A673 (cell line): ENCODE data around the gene OR10P1. TPM values are rescaled to one million over a fixed set of nuclear protein-coding genes. Genes with fewer than 3 reads are reported as not detected.

ENCODE experiments used
- BruUV-seq: library from RNA; stranded (reverse); fragments of 400-500 nt; replicated peaks from 2 replicates; lab custom pipeline; 2021; lab: Mats Ljungman, UMichigan
- CTCF ChIA-PET: fragments of 300-600 bp; sonication (Branson Sonifier 250); formaldehyde crosslinking; loops from one replicate; lab custom pipeline; 2022; ENCODE audit warnings: antibody characterized with exemption; lab: Charles Lee
- POLR2A ChIA-PET: fragments of 300-600 bp; sonication (Branson Sonifier 250); formaldehyde crosslinking; loops from one replicate; lab custom pipeline; 2022; ENCODE audit warnings: antibody characterized with exemption; ENCODE audit not compliant: low non-redundant PET; lab: Charles Lee
- DNase-seq: peaks from one replicate; pipeline ENCODE4 v3.0.0-alpha.2; 2015; ENCODE audit warnings: low spot score
- H3K27ac ChIP-seq: fragments of 200-600 bp; sonication (generic); 2 replicates; pipeline ENCODE4 v1.5.1; 2016; ENCODE audit warnings: mixed run types, low read depth, mild to moderate bottlenecking, mixed read lengths, antibody characterized with exemption, low read length; ENCODE audit not compliant: poor library complexity, severe bottlenecking
- H3K27me3 ChIP-seq: fragments of 200-600 bp; sonication (generic); replicated peaks from 2 replicates; pipeline ENCODE4 v1.6.1; 2017; ENCODE audit warnings: mixed run types, low read depth, mild to moderate bottlenecking, mixed read lengths, antibody characterized with exemption, low read length; ENCODE audit not compliant: insufficient read depth, poor library complexity
- H3K36me3 ChIP-seq: fragments of 200-600 bp; sonication (generic); 2 replicates; pipeline ENCODE4 v1.6.1; 2016; ENCODE audit warnings: mixed run types, mild to moderate bottlenecking, mixed read lengths, antibody characterized with exemption, low read length; ENCODE audit not compliant: insufficient read depth, poor library complexity, severe bottlenecking
- H3K4me1 ChIP-seq: fragments of 200-600 bp; sonication (generic); 2 replicates; pipeline ENCODE4 v1.6.1; 2017; ENCODE audit warnings: mixed run types, mild to moderate bottlenecking, mixed read lengths, antibody characterized with exemption, low read length; ENCODE audit not compliant: insufficient read depth, poor library complexity, severe bottlenecking
- H3K4me3 ChIP-seq: fragments of 200-600 bp; sonication (generic); 2 replicates; pipeline ENCODE4 v1.5.1; 2016; ENCODE audit warnings: low read depth, mixed run types, mild to moderate bottlenecking, mixed read lengths, low read length; ENCODE audit not compliant: poor library complexity, severe bottlenecking
- H3K9me3 ChIP-seq: fragments of 200-600 bp; sonication (generic); 2 replicates; pipeline ENCODE4 v1.6.1; 2016; ENCODE audit warnings: mixed run types, low read depth, mild to moderate bottlenecking, mixed read lengths, antibody characterized with exemption, low read length; ENCODE audit not compliant: poor library complexity, severe bottlenecking
- CTCF ChIP-seq: fragments of 300-800, 200-600 bp; sonication (generic); conservative IDR thresholded peaks from 2 replicates; pipeline ENCODE4 v1.5.1; 2017; ENCODE audit warnings: low read depth, mild to moderate bottlenecking, antibody characterized with exemption, low read length, moderate library complexity, mixed read lengths
- EZH2 ChIP-seq: fragments of 200-600 bp; sonication (generic); IDR thresholded peaks from 2 replicates; pipeline ENCODE4 v1.6.1; 2017; ENCODE audit warnings: borderline replicate concordance, low read depth, mild to moderate bottlenecking, mixed read lengths, antibody characterized with exemption, low read length; ENCODE audit not compliant: poor library complexity, severe bottlenecking
- intact Hi-C: fragments of 100-400 bp; cut with micrococcal nuclease; formaldehyde crosslinking; loops from one replicate; pipeline ENCODE4 v1.10.0; 2022; ENCODE audit not compliant: unreplicated experiment
- total RNA-seq: library from RNA; stranded (reverse); gene quantifications from 2 replicates; pipeline ENCODE4 v1.2.3, GENCODE V29; 2021

The OR10P1 gene
- total RNA-seq, 1 experiment from 2014 or later = not detected

- DNase-seq = no peak
Observed at GRCh38 chr12:55666508-55666907, 29.8 kb downstream of the OR10P1 start.

GRCh38 chr12:55670276-55670675 is 33.6 kb downstream of the OR10P1 start:
- TF ChIP-seq EZH2 = no peak
- no peak for TF ChIP-seq CTCF
- Histone ChIP-seq H3K9me3 (no peaks in the 10 kb centered on the region), H3K4me3 (no peak overlapping the region), H3K4me1 (no peaks in the 10 kb centered on the region), H3K27me3 (no peaks in the 10 kb centered on the region), H3K27ac (no peak overlapping the region), H3K36me3 (no peaks in the 10 kb centered on the region)
- no peak for DNase-seq
- POLR2A ChIA-PET = interaction anchor here (0.5 kb wide), 1 partner anchor 328 kb away, joined by 9 read pairs; no protein-coding TSS in a partner anchor
- intact Hi-C loops = no loop called here
- BruUV-seq = no TSS peak
- CTCF ChIA-PET = no interaction called here

More at GRCh38 chr12:55666508-55666907, 29.8 kb downstream of the OR10P1 start:
- BruUV-seq = no TSS peak
- Histone ChIP-seq H3K4me1 (no peaks in the 10 kb centered on the region), H3K4me3 (no peak overlapping the region), H3K36me3 (no peaks in the 10 kb centered on the region), H3K9me3 (no peaks in the 10 kb centered on the region), H3K27me3 (no peaks in the 10 kb centered on the region), H3K27ac (no peak overlapping the region)
- TF ChIP-seq CTCF (no peak), EZH2 (no peak)
- CTCF ChIA-PET = no interaction called here
- intact Hi-C loops = no loop called here
- POLR2A ChIA-PET = no interaction called here

- intact Hi-C loops = no loop called here
- no peaks in the 10 kb centered on the region for H3K27me3 ChIP-seq
- H3K4me3 ChIP-seq = no peak overlapping the region
- CTCF ChIA-PET = no interaction called here
- POLR2A ChIA-PET = no interaction called here
- BruUV-seq = no TSS peak
- no peaks in the 10 kb centered on the region for H3K9me3 ChIP-seq
- no peaks in the 10 kb centered on the region for H3K36me3 ChIP-seq
- DNase-seq = no peak
- no peak for TF ChIP-seq CTCF
- TF ChIP-seq EZH2 = no peak
- H3K27ac ChIP-seq = no peak overlapping the region
- no peaks in the 10 kb centered on the region for H3K4me1 ChIP-seq
Observed at GRCh38 chr12:55671746-55672145, 35.1 kb downstream of the OR10P1 start.
